Stimulated activated naive CD8-positive, alpha-beta T cell treated with anti-CD3 and anti-CD28 coated beads, Interleukin-15, Interleukin-2, amounts not matched to agents 100 ng/mL and 50 ng/mL, for 24 hours (primary cell): ENCODE measurements around the gene PRC1.

Experiments
- H3K27ac Mint-ChIP-seq: one replicate; pipeline ENCODE4 v1.8.0; 2021; ENCODE audit warnings: mild to moderate bottlenecking, mixed read lengths
- H3K27me3 Mint-ChIP-seq: one replicate; pipeline ENCODE4 v1.8.0; 2021; ENCODE audit warnings: mixed read lengths
- H3K36me3 Mint-ChIP-seq: one replicate; pipeline ENCODE4 v1.8.0; 2021; ENCODE audit warnings: low read depth, mixed read lengths
- H3K4me1 Mint-ChIP-seq: one replicate; pipeline ENCODE4 v1.8.0; 2021; ENCODE audit warnings: low read depth, mixed read lengths
- H3K4me3 Mint-ChIP-seq: one replicate; pipeline ENCODE4 v1.8.0; 2021; ENCODE audit warnings: mild to moderate bottlenecking, mixed read lengths
- H3K9me3 Mint-ChIP-seq: one replicate; pipeline ENCODE4 v1.8.0; 2021; ENCODE audit warnings: mixed read lengths

PRC1 gene

DNA sequence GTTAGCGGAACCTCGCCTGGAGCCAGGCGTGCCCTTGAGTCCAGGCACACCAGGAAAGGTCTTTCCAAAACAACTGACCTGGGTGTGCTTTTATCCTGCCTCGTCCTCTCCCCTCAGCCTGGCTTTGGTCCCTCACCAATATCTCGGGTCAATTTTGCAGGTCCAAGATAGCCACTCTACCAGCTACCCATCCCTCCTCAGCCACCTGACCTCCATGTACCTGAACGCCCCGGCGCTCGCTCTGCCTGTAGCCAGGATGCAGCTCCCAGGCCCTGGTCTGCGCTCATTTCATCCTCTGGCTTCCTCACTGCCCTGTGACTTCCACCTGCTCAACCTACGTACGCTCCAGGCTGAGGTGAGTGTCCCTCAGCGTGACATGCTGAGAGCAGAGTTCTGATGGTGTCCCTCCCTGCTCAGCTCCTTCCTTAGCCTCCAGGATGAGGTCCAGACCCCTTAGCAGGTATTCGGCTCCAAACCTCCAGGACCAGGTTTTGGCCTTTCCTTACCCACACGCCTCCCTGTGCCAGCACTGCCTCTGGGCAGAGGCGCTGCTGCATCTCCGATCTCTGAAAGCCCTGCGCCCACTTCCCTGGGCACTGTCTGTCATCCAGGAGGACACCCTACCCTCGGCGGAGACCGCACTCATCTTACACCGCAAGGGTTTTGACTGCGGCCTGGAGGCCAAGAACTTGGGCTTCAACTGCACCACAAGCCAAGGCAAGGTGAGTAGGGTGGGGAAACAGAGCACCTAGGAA lies 76.1 kb downstream of the PRC1 start:
- Mint-ChIP-seq H3K27ac (no peak overlapping the region), H3K36me3 (peaks cover 79% of the 10 kb centered on the region), H3K9me3 (no peaks in the 10 kb centered on the region), H3K27me3 (no peaks in the 10 kb centered on the region), H3K4me3 (no peak overlapping the region), H3K4me1 (peaks cover 3% of the 10 kb centered on the region)

GRCh38 chr15:90917569-90917968 lies 76.8 kb downstream of the PRC1 start:
- Mint-ChIP-seq H3K4me3 (no peak overlapping the region), H3K9me3 (no peaks in the 10 kb centered on the region), H3K27me3 (no peaks in the 10 kb centered on the region), H3K4me1 (no peaks in the 10 kb centered on the region), H3K27ac (no peak overlapping the region), H3K36me3 (peaks cover 84% of the 10 kb centered on the region)

DNA sequence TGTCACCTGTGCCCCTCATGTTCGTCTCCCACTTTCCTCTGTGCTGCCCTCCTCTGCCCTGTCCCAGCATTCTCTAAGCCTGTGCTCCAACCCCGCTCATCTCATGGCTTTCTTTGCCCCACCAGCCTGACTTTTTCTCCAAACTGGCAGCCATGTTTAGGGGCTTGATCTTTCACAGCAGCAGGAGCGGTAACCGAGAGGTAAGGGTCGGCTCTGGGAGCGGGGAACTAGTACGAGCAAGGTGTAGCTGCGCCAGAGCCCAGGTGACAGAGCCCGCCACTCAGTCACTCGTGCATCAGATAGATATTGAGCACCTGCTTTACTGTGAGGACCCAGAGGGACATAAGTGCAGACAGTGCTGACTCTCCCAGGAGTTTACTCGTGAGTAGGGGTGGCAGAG lies 77.9 kb downstream of the PRC1 start:
- Mint-ChIP-seq H3K9me3 (no peaks in the 10 kb centered on the region), H3K36me3 (peaks cover 84% of the 10 kb centered on the region), H3K4me3 (no peak overlapping the region), H3K4me1 (no peaks in the 10 kb centered on the region), H3K27me3 (no peaks in the 10 kb centered on the region), H3K27ac (no peak overlapping the region)
